ENCODE measurements around the gene KIAA1755.
"Not testable (repeated sequence)": the region's sequence is repeated elsewhere in the genome, so short reads cannot be mapped to it uniquely, and the experiment has no call there.

Gene KIAA1755

GRCh38 chr20:38290829-38291814, 30.6 kb upstream of the KIAA1755 start:
- H3K79me2 ChIP-seq: no peaks in the 10 kb centered on the region
- H3K27ac ChIP-seq: no peak overlapping the region
- no peaks in the 10 kb centered on the region for H3K36me3 ChIP-seq (ENCODE audit: control insufficient read depth, insufficient read depth, low read length)
- no peaks in the 10 kb centered on the region for H3K9me3 ChIP-seq (ENCODE audit: control insufficient read depth, low read length)
- no peak overlapping the region for H3K4me2 ChIP-seq (ENCODE audit: low read length)
- TF ChIP-seq CTCF (IDR thresholded peaks at IDR 0.05): no peak
- peaks cover 5% of the 10 kb centered on the region for H3K27me3 ChIP-seq (ENCODE audit: control insufficient read depth, insufficient read depth, low read length)
- no peak overlapping the region for H2AFZ ChIP-seq
- H3K4me3 ChIP-seq (ENCODE audit: low read depth, low read length): no peak overlapping the region
- H3K9ac ChIP-seq: no peak overlapping the region
- no peaks in the 10 kb centered on the region for H3K4me1 ChIP-seq

- Histone ChIP-seq H3K9ac (no peak overlapping the region), H3K4me3 (ENCODE audit: low read depth, low read length) (no peak overlapping the region), H3K27ac (no peak overlapping the region)
These were observed 26.3 kb upstream of the KIAA1755 start for GRCh38 chr20:38286586-38287531.

GRCh38 chr20:38284893-38285444, 24.4 kb upstream of the KIAA1755 start:
- Histone ChIP-seq H3K9ac (no peak overlapping the region), H3K4me1 (no peaks in the 10 kb centered on the region)

More at GRCh38 chr20:38286586-38287531, 26.3 kb upstream of the KIAA1755 start:
- no peak for TF ChIP-seq CTCF (IDR thresholded peaks at IDR 0.05)
- Histone ChIP-seq H3K4me2 (ENCODE audit: low read length) (no peak overlapping the region), H3K9me3 (ENCODE audit: control insufficient read depth, low read length) (no peaks in the 10 kb centered on the region), H3K27me3 (ENCODE audit: control insufficient read depth, insufficient read depth, low read length) (peaks cover 1% of the 10 kb centered on the region), H3K36me3 (ENCODE audit: control insufficient read depth, insufficient read depth, low read length) (no peaks in the 10 kb centered on the region), H2AFZ (no peak overlapping the region), H3K79me2 (no peaks in the 10 kb centered on the region), H3K4me1 (no peaks in the 10 kb centered on the region)

GRCh38 chr20:38284066-38284650, 23.6 kb upstream of the KIAA1755 start:
- H3K27me3 ChIP-seq (ENCODE audit: control insufficient read depth, insufficient read depth, low read length); H3K4me3 ChIP-seq (ENCODE audit: low read depth, low read length); H3K9me3 ChIP-seq (ENCODE audit: control insufficient read depth, low read length); H3K27ac ChIP-seq; H3K36me3 ChIP-seq (ENCODE audit: control insufficient read depth, insufficient read depth, low read length); H3K4me1 ChIP-seq; H3K9ac ChIP-seq; H3K79me2 ChIP-seq; H3K4me2 ChIP-seq (ENCODE audit: low read length); H2AFZ ChIP-seq: not testable (repeated sequence)

More at GRCh38 chr20:38284893-38285444, 24.4 kb upstream of the KIAA1755 start:
- H3K79me2 ChIP-seq: no peaks in the 10 kb centered on the region
- H3K4me3 ChIP-seq (ENCODE audit: low read depth, low read length): no peak overlapping the region
- H3K27ac ChIP-seq: no peak overlapping the region
- no peak for TF ChIP-seq CTCF (IDR thresholded peaks at IDR 0.05)
- H3K9me3 ChIP-seq (ENCODE audit: control insufficient read depth, low read length): no peaks in the 10 kb centered on the region
- H3K36me3 ChIP-seq (ENCODE audit: control insufficient read depth, insufficient read depth, low read length): no peaks in the 10 kb centered on the region
- no peak overlapping the region for H3K4me2 ChIP-seq (ENCODE audit: low read length)
- no peaks in the 10 kb centered on the region for H3K27me3 ChIP-seq (ENCODE audit: control insufficient read depth, insufficient read depth, low read length)
- H2AFZ ChIP-seq: no peak overlapping the region
